Body of pancreas (tissue), 4 donors: ENCODE results near the gene ISOC2.

Source experiments
- CTCF ChIP-seq, 7 experiments: fragments of 450-650 bp in 4 of 7; fragments of 200-600 bp in 3 of 7; sonication (generic) in 3 of 7; IDR thresholded peaks; one replicate each; pipeline ENCODE4 v1.5.1; 2016 to 2019; ENCODE audit warnings: antibody characterized with exemption in 7 of 7
- POLR2A ChIP-seq, 3 donors: fragments of 450-650 bp; IDR thresholded peaks; one replicate each; pipeline ENCODE4 v1.6.1; 2016; ENCODE audit warnings: antibody characterized with exemption in 3 of 3, mild to moderate bottlenecking in 2 of 3

GRCh38 chr19:55466241-55466614 is 4.8 kb upstream of the ISOC2 start:
- TF ChIP-seq POLR2A (IDR thresholded peaks at IDR 0.05) (no peak), CTCF (IDR thresholded peaks at IDR 0.05) (no peak)
